H9 (cell line): ENCODE data around the gene NEK7. TPM values are rescaled to one million over a fixed set of nuclear protein-coding genes. Genes with fewer than 3 reads are reported as not detected.
"Not testable (repeated sequence)": the region's sequence is repeated elsewhere in the genome, so short reads cannot be mapped to it uniquely, and the experiment has no call there.

Source experiments
- DNase-seq: peaks from one replicate; pipeline ENCODE4 v3.0.0-alpha.2; 2017
- H2AFZ ChIP-seq: one replicate; pipeline ENCODE4 v1.6.1; 2013; ENCODE audit warnings: mild to moderate bottlenecking, low read length, control low read depth, moderate library complexity
- H2AK5ac ChIP-seq: 2 replicates; pipeline ENCODE4 v1.6.1; 2013; ENCODE audit warnings: low read length, control low read depth, mixed read lengths; ENCODE audit not compliant: insufficient read length
- H2BK120ac ChIP-seq: one replicate; pipeline ENCODE4 v1.6.1; 2013; ENCODE audit warnings: low read depth, mild to moderate bottlenecking, low read length, control low read depth, inconsistent platforms; ENCODE audit not compliant: poor library complexity, severe bottlenecking
- H2BK12ac ChIP-seq: 2 replicates; pipeline ENCODE4 v1.6.1; 2013; ENCODE audit warnings: low read length, control low read depth, mixed read lengths, low read depth; ENCODE audit not compliant: insufficient read length
- H2BK15ac ChIP-seq: 2 replicates; pipeline ENCODE4 v1.6.1; 2013; ENCODE audit warnings: low read depth, low read length, control low read depth
- H2BK20ac ChIP-seq: one replicate; pipeline ENCODE4 v1.6.1; 2013; ENCODE audit warnings: low read depth, mild to moderate bottlenecking, low read length, control low read depth, inconsistent platforms; ENCODE audit not compliant: poor library complexity, severe bottlenecking
- H2BK5ac ChIP-seq: 2 replicates; pipeline ENCODE4 v1.6.1; 2013; ENCODE audit warnings: low read length, control low read depth, mixed read lengths; ENCODE audit not compliant: insufficient read length
- H3K14ac ChIP-seq: 2 replicates; pipeline ENCODE4 v1.6.1; 2013; ENCODE audit warnings: low read length, control low read depth; ENCODE audit not compliant: insufficient read depth
- H3K18ac ChIP-seq: 2 replicates; pipeline ENCODE4 v1.6.1; 2013; ENCODE audit warnings: low read depth, mild to moderate bottlenecking, mixed read lengths, low read length, control low read depth; ENCODE audit not compliant: insufficient read length
- H3K23ac ChIP-seq: 2 replicates; pipeline ENCODE4 v1.6.1; 2013; ENCODE audit warnings: low read length, control low read depth, mixed read lengths, low read depth; ENCODE audit not compliant: insufficient read length
- H3K23me2 ChIP-seq: 2 replicates; pipeline ENCODE4 v1.6.1; 2013; ENCODE audit warnings: low read depth, mild to moderate bottlenecking, mixed read lengths, low read length, control low read depth; ENCODE audit not compliant: insufficient read length, poor library complexity, severe bottlenecking
- H3K27ac ChIP-seq: 2 replicates; pipeline ENCODE4 v1.5.1; 2013; ENCODE audit warnings: low read length, control low read depth, mixed read lengths, low read depth; ENCODE audit not compliant: insufficient read length
- H3K27me3 ChIP-seq: 2 replicates; pipeline ENCODE4 v1.6.1; 2013; ENCODE audit warnings: low read length, control low read depth, inconsistent platforms; ENCODE audit not compliant: insufficient read depth
- H3K4ac ChIP-seq: 2 replicates; pipeline ENCODE4 v1.6.1; 2013; ENCODE audit warnings: low read depth, mild to moderate bottlenecking, control low read depth, inconsistent platforms, low read length, moderate library complexity
- H3K4me1 ChIP-seq: 2 replicates; pipeline ENCODE4 v1.6.1; 2013; ENCODE audit warnings: low read length, control low read depth, inconsistent platforms; ENCODE audit not compliant: insufficient read depth
- H3K4me2 ChIP-seq: 2 replicates; pipeline ENCODE4 v1.6.1; 2013; ENCODE audit warnings: low read length, control low read depth, mixed read lengths; ENCODE audit not compliant: insufficient read length, insufficient read depth
- H3K56ac ChIP-seq: 2 replicates; pipeline ENCODE4 v1.6.1; 2013; ENCODE audit warnings: low read depth, mild to moderate bottlenecking, mixed read lengths, low read length, control low read depth; ENCODE audit not compliant: insufficient read length
- H3K79me1 ChIP-seq: 2 replicates; pipeline ENCODE4 v1.6.1; 2013; ENCODE audit warnings: low read depth, mild to moderate bottlenecking, moderate library complexity, low read length, control low read depth, inconsistent platforms; ENCODE audit not compliant: insufficient read depth, poor library complexity, severe bottlenecking
- H3K79me2 ChIP-seq: 2 replicates; pipeline ENCODE4 v1.6.1; 2013; ENCODE audit warnings: low read length, control low read depth, inconsistent platforms; ENCODE audit not compliant: insufficient read depth
- H3K9ac ChIP-seq: 2 replicates; pipeline ENCODE4 v1.6.1; 2013; ENCODE audit warnings: low read length, control low read depth, mixed read lengths; ENCODE audit not compliant: insufficient read length; ENCODE audit errors: extremely low read depth
- H3K9me3 ChIP-seq: one replicate; pipeline ENCODE4 v1.6.1; 2013; ENCODE audit warnings: low read depth, low read length, inconsistent platforms; ENCODE audit not compliant: control insufficient read depth
- H3T11ph ChIP-seq: one replicate; pipeline ENCODE4 v1.6.1; 2013; ENCODE audit warnings: mild to moderate bottlenecking, low read length, control low read depth, inconsistent platforms
- H4K20me1 ChIP-seq: one replicate; pipeline ENCODE4 v1.6.1; 2013; ENCODE audit not compliant: control insufficient read depth, insufficient read length, insufficient read depth
- H4K5ac ChIP-seq: 2 replicates; pipeline ENCODE4 v1.6.1; 2013; ENCODE audit warnings: low read depth, mild to moderate bottlenecking, mixed read lengths, low read length, control low read depth; ENCODE audit not compliant: insufficient read length
- H4K8ac ChIP-seq: replicated peaks from 2 replicates; pipeline ENCODE4 v1.6.1; 2013; ENCODE audit warnings: low read length, control low read depth, mixed read lengths, low read depth; ENCODE audit not compliant: insufficient read length
- H4K91ac ChIP-seq: 2 replicates; pipeline ENCODE4 v1.6.1; 2013; ENCODE audit warnings: low read depth, mild to moderate bottlenecking, moderate library complexity, mixed read lengths, low read length, control low read depth; ENCODE audit not compliant: insufficient read length
- H3K27ac Mint-ChIP-seq, 3 experiments: 2 replicates in 2 of 3; 3 replicates in 1 of 3; pipeline ENCODE4 v1.8.0; 2020 to 2021; ENCODE audit warnings: mixed read lengths in 3 of 3, mild to moderate bottlenecking in 1 of 3, moderate library complexity in 1 of 3
- H3K27me3 Mint-ChIP-seq: 2 replicates; pipeline ENCODE4 v1.8.0; 2021; ENCODE audit warnings: low read depth, mild to moderate bottlenecking, moderate library complexity, mixed read lengths
- H3K36me3 Mint-ChIP-seq, 3 experiments: 2 replicates in 2 of 3; 3 replicates in 1 of 3; pipeline ENCODE4 v1.8.0; 2020 to 2021; ENCODE audit warnings: low read depth in 3 of 3, mixed read lengths in 3 of 3; ENCODE audit not compliant: insufficient read depth in 1 of 3
- H3K4me1 Mint-ChIP-seq, 2 experiments: 2 replicates each; pipeline ENCODE4 v1.8.0; 2020; ENCODE audit warnings: mixed read lengths in 2 of 2
- H3K4me3 Mint-ChIP-seq, 2 experiments: 2 replicates in 1 of 2; 3 replicates in 1 of 2; pipeline ENCODE4 v1.8.0; 2020 to 2021; ENCODE audit warnings: mild to moderate bottlenecking in 2 of 2, mixed read lengths in 2 of 2, moderate library complexity in 1 of 2
- H3K9me3 Mint-ChIP-seq, 2 experiments: 2 replicates in 1 of 2; 3 replicates in 1 of 2; pipeline ENCODE4 v1.8.0; 2020; ENCODE audit warnings: mild to moderate bottlenecking in 2 of 2, mixed read lengths in 2 of 2, moderate library complexity in 1 of 2
- CTCF ChIP-seq: fragments of 200-600 bp; sonication (generic); conservative IDR thresholded peaks from 3 replicates; pipeline ENCODE4 v1.8.0; 2021; ENCODE audit warnings: antibody characterized with exemption, mild to moderate bottlenecking
- WGBS: extraction: QIAGEN DNeasy Blood & Tissue Kit; methylation state at CpG from one replicate; pipeline ENCODE4 v1.1.7; 2013; ENCODE audit warnings: missing lambda C conversion rate, low lambda C conversion rate, mixed read lengths; ENCODE audit not compliant: insufficient read length; ENCODE audit errors: extremely low coverage; 5-methylcytosine and 5-hydroxymethylcytosine counted together
- total RNA-seq: library from RNA; stranded (reverse); gene quantifications from 2 replicates; pipeline ENCODE4 v1.2.1, GENCODE V29; 2021

NEK7 gene
- total RNA-seq, 1 experiment from 2014 or later, result 9.6 TPM

GRCh38 chr1:198220428-198220827 lies 63.6 kb downstream of the NEK7 start:
- Mint-ChIP-seq H3K36me3 (peaks cover 0 to 5% (median 0%) of the 10 kb centered on the region in 3 experiments; a peak in 1 of 7 replicates), H3K4me1 (no peaks in the 10 kb centered on the region), H3K4me3 (no peak overlapping the region), H3K27me3 (no peaks in the 10 kb centered on the region), H3K9me3 (peaks cover 0 to 2% of the 10 kb centered on the region in 2 experiments; a peak in 2 of 5 replicates), H3K27ac (no peak overlapping the region; a peak in 1 of 7 replicates)
- no peaks in the 10 kb centered on the region for H3K23me2 ChIP-seq
- no peak overlapping the region for H2BK15ac ChIP-seq
- no peaks in the 10 kb centered on the region for H3K79me2 ChIP-seq
- H3K27ac ChIP-seq, result no peak overlapping the region
- no peak overlapping the region for H2BK5ac ChIP-seq
- H3K4ac ChIP-seq, result no peak overlapping the region
- no peaks in the 10 kb centered on the region for H3K79me1 ChIP-seq
- H3K56ac ChIP-seq, result no peak overlapping the region
- H2BK120ac ChIP-seq, result no peak overlapping the region
- no peak overlapping the region for H3K14ac ChIP-seq
- no peak overlapping the region for H3K4me2 ChIP-seq
- no peaks in the 10 kb centered on the region for H3K27me3 ChIP-seq
- H3K23ac ChIP-seq, result no peak overlapping the region
- no peak overlapping the region for H3T11ph ChIP-seq
- H3K18ac ChIP-seq, result no peak overlapping the region
- H2AK5ac ChIP-seq, result no peak overlapping the region
- WGBS, result no CpG with 5 or more reads among the region's 1 CpG
- H3K4me1 ChIP-seq, result no peaks in the 10 kb centered on the region
- H3K9me3 ChIP-seq, result no peaks in the 10 kb centered on the region
- no peak overlapping the region for H4K8ac ChIP-seq
- H3K9ac ChIP-seq, result no peak overlapping the region
- no peak overlapping the region for H2BK12ac ChIP-seq
- no peak overlapping the region for H2AFZ ChIP-seq
- no peak overlapping the region for H4K5ac ChIP-seq
- DNase-seq, result no peak
- H2BK20ac ChIP-seq, result no peak overlapping the region
- TF ChIP-seq CTCF, result no peak
- H4K91ac ChIP-seq, result no peak overlapping the region
- no peaks in the 10 kb centered on the region for H4K20me1 ChIP-seq

- not testable (repeated sequence) for H2BK12ac ChIP-seq, H2AFZ ChIP-seq, H3K79me1 ChIP-seq, H3K27ac ChIP-seq, H3K23ac ChIP-seq, H4K5ac ChIP-seq, H2BK15ac ChIP-seq, H2BK5ac ChIP-seq, H3K4me3 Mint-ChIP-seq, H3K18ac ChIP-seq, H3K14ac ChIP-seq, H3K4ac ChIP-seq, H3T11ph ChIP-seq, H3K27me3 Mint-ChIP-seq, H3K9ac ChIP-seq, H3K9me3 Mint-ChIP-seq, H3K27me3 ChIP-seq, H3K23me2 ChIP-seq, H3K4me2 ChIP-seq, H3K79me2 ChIP-seq, H3K4me1 ChIP-seq, H4K91ac ChIP-seq, H2BK120ac ChIP-seq, DNase-seq, H3K56ac ChIP-seq, H3K4me1 Mint-ChIP-seq, H3K9me3 ChIP-seq, H2AK5ac ChIP-seq, H3K36me3 Mint-ChIP-seq, H4K8ac ChIP-seq, H2BK20ac ChIP-seq, H4K20me1 ChIP-seq, H3K27ac Mint-ChIP-seq
- no CpG with 5 or more reads among the region's 5 CpGs for WGBS
Observed at GRCh38 chr1:198227010-198227409, 70.2 kb downstream of the NEK7 start.
